Small intestine (tissue), 7 donors: Measurements from ENCODE around the gene GREB1. TPM values are rescaled to one million over a fixed set of nuclear protein-coding genes. Genes with fewer than 3 reads are reported as not detected.

Experiments
- DNase-seq, 2 donors: peaks; one replicate each; pipeline versions ENCODE4 v3.0.0 to v3.0.0-alpha.2; 2013
- FAIRE-seq: peaks from 2 replicates; lab custom pipeline; 2012; peaks lifted over from hg19 to GRCh38; lab: Jason Lieb, UNC
- H3K27ac ChIP-seq, 3 donors: one replicate each; pipeline ENCODE4 v1.5.1; 2013; ENCODE audit warnings: low read length in 2 of 3, mild to moderate bottlenecking in 2 of 3, control low read depth in 1 of 3, inconsistent platforms in 1 of 3, low read depth in 1 of 3, moderate library complexity in 1 of 3
- H3K27me3 ChIP-seq, 3 donors: one replicate each; pipeline ENCODE4 v1.6.1; 2013; ENCODE audit warnings: low read length in 3 of 3, inconsistent platforms in 1 of 3; ENCODE audit not compliant: control insufficient read depth in 3 of 3, insufficient read depth in 3 of 3
- H3K36me3 ChIP-seq, 3 donors: one replicate each; pipeline ENCODE4 v1.6.1; 2013; ENCODE audit warnings: low read length in 3 of 3, inconsistent platforms in 1 of 3, low read depth in 1 of 3, mild to moderate bottlenecking in 1 of 3, moderate library complexity in 1 of 3; ENCODE audit not compliant: control insufficient read depth in 3 of 3, insufficient read depth in 2 of 3
- H3K4me1 ChIP-seq, 3 donors: one replicate each; pipeline ENCODE4 v1.6.1; 2013; ENCODE audit warnings: low read length in 2 of 3, inconsistent platforms in 1 of 3, low read depth in 1 of 3, mild to moderate bottlenecking in 1 of 3, moderate library complexity in 1 of 3; ENCODE audit not compliant: control insufficient read depth in 3 of 3, insufficient read depth in 2 of 3
- H3K4me3 ChIP-seq, 3 donors: one replicate each; pipeline ENCODE4 v1.5.1; 2013; ENCODE audit warnings: low read length in 3 of 3, control low read depth in 1 of 3, inconsistent platforms in 1 of 3, low read depth in 1 of 3, mild to moderate bottlenecking in 1 of 3, moderate library complexity in 1 of 3
- H3K9me3 ChIP-seq, 2 donors: one replicate each; pipeline ENCODE4 v1.6.1; 2013; ENCODE audit warnings: low read depth in 1 of 2, low read length in 1 of 2; ENCODE audit not compliant: control insufficient read depth in 2 of 2, insufficient read depth in 1 of 2
- WGBS, 3 donors: extraction: QIAGEN DNeasy Blood & Tissue Kit; methylation state at CpG; one replicate each; pipeline ENCODE4 v1.1.7; 2013; 5-methylcytosine and 5-hydroxymethylcytosine counted together
- polyA plus RNA-seq, 4 donors: library from polyadenylated mRNA; stranded (reverse) in 3 of 4; unstranded in 1 of 4; fragments of 200-250 nt in 3 of 4; fragments of 120-200 nt in 1 of 4; gene quantifications; one replicate each; pipeline versions ENCODE4 v1.2.1 to v1.2.3, GENCODE V29; 2013
- donor health status: healthy with polysubstance abuse.
- donor health status: control.
- donor health status: control.
- donor health status: Bipolar disorder and iron deficiency.
- donor health status: healthy.

Gene GREB1
- polyA plus RNA-seq, 4 donors: 0.76 to 1.8 (median 1.4) TPM; not detected in 1

- H3K9me3 ChIP-seq: no peaks in the 10 kb centered on the region
- no peaks in the 10 kb centered on the region for H3K36me3 ChIP-seq
- H3K27me3 ChIP-seq: no peaks in the 10 kb centered on the region
- WGBS, 3 donors: 85 to 87% (median 87%) methylated on average over 5 of the region's 5 CpGs
- no peak overlapping the region for H3K27ac ChIP-seq
- no peak for FAIRE-seq
- peaks cover 0 to 11% (median 0%) of the 10 kb centered on the region in 3 donors for H3K4me1 ChIP-seq
- H3K4me3 ChIP-seq: no peak overlapping the region
- DNase-seq: no peak
These were observed 157.3 kb downstream of the GREB1 start for GRCh38 chr2:11691076-11691660.

Other genes starting within 250 kb of the GREB1 start
- 10 to 100 TPM; 12.0 to 53.2 (median 16.0) TPM for gene ROCK2, start 189.4 kb upstream of the GREB1 start, polyA plus RNA-seq
- 10 to 100 TPM in 1 of 4 donors, 1 to 10 TPM in 3; 4.6 to 15.3 (median 5.7) TPM for gene E2F6, start 67.9 kb upstream of the GREB1 start, polyA plus RNA-seq
- gene NTSR2, start 136.2 kb downstream of the GREB1 start, polyA plus RNA-seq: under 1 TPM in 1 of 4 donors, not detected in 3; 0.06 TPM
- 10 to 100 TPM in 1 of 4 donors, 1 to 10 TPM in 3; 7.2 to 17.1 (median 8.5) TPM for gene LPIN1, start 212.6 kb downstream of the GREB1 start, polyA plus RNA-seq